Measurements from ENCODE around the gene MTHFD1L. TPM values are rescaled to one million over a fixed set of nuclear protein-coding genes. Genes with fewer than 3 reads are reported as not detected.

The MTHFD1L gene
- total and polyA plus RNA-seq, 9 of the 15 experiments (the other 6 are each of a cell fraction or from before 2014, with no cell fraction given): 20.9 to 128 (median 61.0) TPM

DNA sequence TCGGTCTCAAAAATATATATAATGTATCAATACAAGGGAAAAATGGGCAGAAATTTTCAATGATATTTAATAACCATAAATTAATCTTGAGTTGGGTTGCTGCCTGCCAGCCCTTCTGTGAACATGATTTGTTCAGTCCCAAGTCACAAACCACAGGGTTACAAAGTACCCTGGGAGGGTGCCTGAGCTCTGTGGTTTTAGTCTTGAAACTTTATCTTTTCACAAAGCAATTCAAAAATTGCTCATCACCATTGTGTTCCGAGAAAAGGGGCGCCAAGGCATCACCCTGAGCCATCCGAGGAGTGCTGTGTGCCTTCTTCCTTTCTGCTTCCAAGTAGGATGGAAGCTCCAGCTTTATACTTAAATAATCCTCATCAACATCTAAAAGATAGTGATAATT, 232.7 kb downstream of the MTHFD1L start:
- H2AFZ ChIP-seq (ENCODE audit: low read depth, low read length): no peak overlapping the region
- POLR2A ChIA-PET: interaction anchor here (1.1 to 1.2 kb wide), 2 partner anchors 10 kb away, joined by 3 to 4 read pairs; no protein-coding TSS in a partner anchor
- no peak overlapping the region for H3K4me2 ChIP-seq (ENCODE audit: insufficient read depth, low read length)
- intact Hi-C loops (cut with micrococcal nuclease) (no loop called here), in situ Hi-C loops (cut with MboI) (no loop called here)
- no peaks in the 10 kb centered on the region for H3K79me2 ChIP-seq (ENCODE audit: control insufficient read depth, insufficient read depth, low read length)
- no peaks in the 10 kb centered on the region for H3K9me3 ChIP-seq (replicated peaks; ENCODE audit: control insufficient read depth, insufficient read depth, low read depth, low read length)
- no peaks in the 10 kb centered on the region for H3K27me3 ChIP-seq (ENCODE audit: control insufficient read depth in 2 of 2, insufficient read depth in 2 of 2, low read length in 2 of 2)
- CTCF ChIA-PET (ENCODE audit: low intra/inter-chr PET ratio): no interaction called here
- no peak overlapping the region for H3K27ac ChIP-seq (ENCODE audit: extremely low read depth, low read depth, low read length)
- DNase-seq (ENCODE audit: extremely low read depth in 1 of 4, low spot score in 3 of 4) (no peak), FAIRE-seq (no peak), ATAC-seq (no peak)
- WGBS (ENCODE audit: insufficient coverage, low coverage, missing lambda C conversion rate): 50% methylated on average over 4 of the region's 4 CpGs
- no TSS peak for BruUV-seq (replicated peaks)
- peaks cover 36% of the 10 kb centered on the region for H3K36me3 ChIP-seq (ENCODE audit: control insufficient read depth, insufficient read depth, low read length)
- TF ChIP-seq, protein P1, sequence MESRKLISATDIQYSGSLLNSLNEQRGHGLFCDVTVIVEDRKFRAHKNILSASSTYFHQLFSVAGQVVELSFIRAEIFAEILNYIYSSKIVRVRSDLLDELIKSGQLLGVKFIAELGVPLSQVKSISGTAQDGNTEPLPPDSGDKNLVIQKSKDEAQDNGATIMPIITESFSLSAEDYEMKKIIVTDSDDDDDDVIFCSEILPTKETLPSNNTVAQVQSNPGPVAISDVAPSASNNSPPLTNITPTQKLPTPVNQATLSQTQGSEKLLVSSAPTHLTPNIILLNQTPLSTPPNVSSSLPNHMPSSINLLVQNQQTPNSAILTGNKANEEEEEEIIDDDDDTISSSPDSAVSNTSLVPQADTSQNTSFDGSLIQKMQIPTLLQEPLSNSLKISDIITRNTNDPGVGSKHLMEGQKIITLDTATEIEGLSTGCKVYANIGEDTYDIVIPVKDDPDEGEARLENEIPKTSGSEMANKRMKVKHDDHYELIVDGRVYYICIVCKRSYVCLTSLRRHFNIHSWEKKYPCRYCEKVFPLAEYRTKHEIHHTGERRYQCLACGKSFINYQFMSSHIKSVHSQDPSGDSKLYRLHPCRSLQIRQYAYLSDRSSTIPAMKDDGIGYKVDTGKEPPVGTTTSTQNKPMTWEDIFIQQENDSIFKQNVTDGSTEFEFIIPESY (CRISPR knock-in tag; IDR thresholded peaks at IDR 0.05): no peak
- TF ChIP-seq TFAM (CRISPR knock-in tag; conservative IDR thresholded peaks at IDR 0.05) (no peak), HDAC3 (IDR thresholded peaks at IDR 0.05; ENCODE audit: borderline replicate concordance, partially characterized antibody) (no peak), SOX6 (IDR thresholded peaks at IDR 0.05) (no peak), CBX8 (IDR thresholded peaks at IDR 0.05; ENCODE audit: borderline replicate concordance, extremely low read depth, low read depth, low read length, poor library complexity, severe bottlenecking) (no peak), CBX3 (IDR thresholded peaks at IDR 0.05; ENCODE audit: borderline replicate concordance in 1 of 2, low read length in 2 of 2) (no peak), CREBBP (IDR thresholded peaks at IDR 0.05; ENCODE audit: low read depth, low read length) (no peak), ZNF717 (CRISPR knock-in tag; IDR thresholded peaks at IDR 0.05) (no peak), IRF2 (CRISPR knock-in tag; IDR thresholded peaks at IDR 0.05) (no peak), SMAD3 (CRISPR knock-in tag; conservative IDR thresholded peaks at IDR 0.05) (no peak), PRPF4 (IDR thresholded peaks at IDR 0.05; ENCODE audit: insufficient read depth, low read depth, low read length, poor library complexity, severe bottlenecking) (no peak)
- H4K20me1 ChIP-seq (replicated peaks; ENCODE audit: control insufficient read depth, insufficient read depth, low read length): no peaks in the 10 kb centered on the region
- no peak overlapping the region for H3K9ac ChIP-seq (ENCODE audit: insufficient read depth in 1 of 2, low read depth in 2 of 2, low read length in 2 of 2)
- H3K4me3 ChIP-seq: no peak overlapping the region
- H3K9me1 ChIP-seq (ENCODE audit: control insufficient read depth, insufficient read depth, low read length): no peaks in the 10 kb centered on the region
- peaks cover 0 to 4% of the 10 kb centered on the region in 2 experiments; a peak in 3 of 5 replicates for H3K4me1 ChIP-seq (replicated peaks in 1 of 2; ENCODE audit: control insufficient read depth in 2 of 2, insufficient read depth in 2 of 2, low read length in 2 of 2)

Measured in K562 (cell line).